Stimulated activated CD4-positive, alpha-beta T cell treated with anti-CD3 and anti-CD28 coated beads, Interleukin-1b, Interleukin-23, amount 100 ng/mL, for 48 hours (primary cell): Measurements from ENCODE around the gene RCBTB1.
"Not testable (repeated sequence)": the region's sequence is repeated elsewhere in the genome, so short reads cannot be mapped to it uniquely, and the experiment has no call there.

Experiments
- DNase-seq: peaks from one replicate; pipeline ENCODE4 v3.0.0-alpha.2; 2020

RCBTB1 gene

DNA sequence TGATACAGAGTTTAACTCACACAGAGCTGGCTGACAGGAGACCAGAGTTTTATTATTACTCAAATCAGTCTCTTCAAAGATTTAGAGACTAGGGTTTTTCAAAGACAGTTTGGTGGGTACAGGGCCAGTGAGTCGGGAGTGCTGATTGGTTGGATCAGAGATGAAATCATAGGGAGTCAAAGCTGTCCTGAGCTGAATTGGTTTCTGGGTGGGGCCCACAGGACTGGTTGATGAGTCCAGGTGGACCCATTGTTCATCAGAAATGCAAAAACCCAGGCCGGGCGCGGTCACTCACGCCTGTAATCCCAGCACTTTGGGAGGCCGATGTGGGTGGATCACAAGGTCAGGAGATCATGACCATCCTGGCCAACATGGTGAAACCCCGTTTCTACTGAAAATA, 17.3 kb upstream of the RCBTB1 start:
- DNase-seq, result not testable (repeated sequence)

- no peak for DNase-seq
Measured at GRCh38 chr13:49602005-49602404, 16.6 kb upstream of the RCBTB1 start.

GRCh38 chr13:49597043-49597641, 11.8 kb upstream of the RCBTB1 start:
- no peak for DNase-seq

GRCh38 chr13:49596221-49596620, 10.9 kb upstream of the RCBTB1 start:
- no peak for DNase-seq

- DNase-seq, result no peak
Measured at GRCh38 chr13:49594576-49594975, 9.2 kb upstream of the RCBTB1 start.

DNA sequence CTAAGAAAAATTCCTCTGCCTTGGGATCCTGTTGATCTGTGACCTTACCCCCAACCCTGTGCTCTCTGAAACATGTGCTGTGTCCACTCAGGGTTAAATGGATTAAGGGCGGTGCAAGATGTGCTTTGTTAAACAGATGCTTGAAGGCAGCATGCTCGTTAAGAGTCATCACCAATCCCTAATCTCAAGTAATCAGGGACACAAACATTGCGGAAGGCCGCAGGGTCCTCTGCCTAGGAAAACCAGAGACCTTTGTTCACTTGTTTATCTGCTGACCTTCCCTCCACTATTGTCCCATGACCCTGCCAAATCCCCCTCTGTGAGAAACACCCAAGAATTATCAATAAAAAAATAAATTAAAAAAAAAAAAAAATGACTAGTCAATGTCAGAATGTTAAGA, 8.5 kb upstream of the RCBTB1 start:
- DNase-seq, result not testable (repeated sequence)

GRCh38 chr13:49590714-49591113, 5.4 kb upstream of the RCBTB1 start:
- DNase-seq, result not testable (repeated sequence)

- no peak for DNase-seq
Measured at GRCh38 chr13:49587311-49587847, 2.0 kb upstream of the RCBTB1 start.

GRCh38 chr13:49586717-49587116, 1.4 kb upstream of the RCBTB1 start:
- DNase-seq, result no peak

DNA sequence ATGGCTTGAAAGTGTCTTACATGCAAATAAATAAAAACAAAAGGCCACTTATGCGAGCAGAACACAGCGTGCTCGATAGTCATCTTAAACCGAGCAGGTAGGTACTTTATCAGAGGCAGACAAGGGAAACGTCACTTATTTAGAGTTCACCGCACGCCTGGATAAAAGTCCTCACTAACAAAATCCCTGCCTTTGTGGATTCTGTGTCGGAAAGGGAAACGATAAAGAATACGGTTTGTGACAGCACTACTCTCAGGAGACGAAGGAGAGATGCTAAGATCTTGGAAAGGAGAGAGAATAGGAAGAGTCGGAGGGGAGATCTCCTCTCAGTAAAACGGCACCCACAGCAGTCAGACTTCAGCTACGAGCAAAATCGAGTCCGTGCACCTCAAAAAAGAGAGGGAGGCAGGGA, 581 bp downstream of the RCBTB1 start:
- DNase-seq, result no peak

DNA sequence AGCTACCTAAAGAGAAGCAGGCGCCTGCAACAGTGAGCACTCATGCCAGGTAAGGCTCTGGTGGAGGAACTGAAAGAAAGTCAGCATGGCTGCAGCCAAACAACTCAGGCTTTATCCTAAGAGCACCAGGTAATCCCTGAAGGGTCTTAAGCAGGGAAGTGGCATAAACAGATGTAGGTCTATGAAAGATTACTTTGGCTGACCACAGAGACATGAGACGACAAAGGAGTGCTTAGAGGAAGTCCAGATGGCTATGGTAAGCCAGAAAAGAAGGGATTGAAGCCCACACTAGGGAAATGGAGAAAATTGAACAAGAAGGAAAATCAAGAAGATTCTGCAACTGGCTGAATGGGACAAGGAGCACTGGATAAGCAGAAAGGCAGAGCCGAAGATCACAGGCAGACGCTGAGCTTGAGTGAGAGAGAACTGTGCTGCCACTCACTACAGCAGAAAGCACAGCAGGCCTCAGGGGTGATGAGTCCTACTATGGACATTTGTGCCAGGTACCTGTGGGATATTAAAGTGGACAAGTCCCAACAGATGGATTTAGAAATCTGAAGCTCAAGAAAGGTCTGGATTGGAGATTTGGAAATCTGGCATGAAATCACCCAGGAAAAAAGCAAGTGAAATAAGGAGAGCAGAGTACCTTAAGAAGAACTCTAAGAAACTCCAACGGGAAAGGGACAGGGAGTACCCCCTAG, 4.2 kb downstream of the RCBTB1 start:
- no peak for DNase-seq

DNA sequence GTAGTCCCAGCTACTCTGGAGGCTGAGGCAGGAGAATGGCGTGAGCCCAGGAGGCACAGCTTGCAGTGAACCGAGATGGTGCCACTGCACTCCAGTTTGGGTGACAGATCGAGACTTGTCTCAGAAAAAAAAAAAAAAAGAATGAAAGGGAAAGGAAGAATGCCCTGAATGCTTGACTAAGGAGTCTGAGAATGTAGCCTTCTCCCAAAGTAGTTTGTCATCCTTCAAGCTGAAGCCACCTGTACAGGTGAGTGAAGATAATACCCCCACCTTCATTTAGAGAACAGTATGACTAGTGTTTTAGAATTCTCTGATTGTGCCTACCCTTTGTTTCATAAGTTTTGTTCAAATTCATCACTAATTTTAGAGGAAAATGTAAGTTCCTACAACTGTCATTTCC, 5.9 kb downstream of the RCBTB1 start:
- no peak for DNase-seq

- no peak for DNase-seq
Measured at GRCh38 chr13:49571299-49572240, 13.8 kb downstream of the RCBTB1 start.

GRCh38 chr13:49569993-49570689, 15.2 kb downstream of the RCBTB1 start:
- DNase-seq, result peak; percentile 13

- no peak for DNase-seq
Measured at GRCh38 chr13:49567491-49567890, 17.9 kb downstream of the RCBTB1 start.

DNA sequence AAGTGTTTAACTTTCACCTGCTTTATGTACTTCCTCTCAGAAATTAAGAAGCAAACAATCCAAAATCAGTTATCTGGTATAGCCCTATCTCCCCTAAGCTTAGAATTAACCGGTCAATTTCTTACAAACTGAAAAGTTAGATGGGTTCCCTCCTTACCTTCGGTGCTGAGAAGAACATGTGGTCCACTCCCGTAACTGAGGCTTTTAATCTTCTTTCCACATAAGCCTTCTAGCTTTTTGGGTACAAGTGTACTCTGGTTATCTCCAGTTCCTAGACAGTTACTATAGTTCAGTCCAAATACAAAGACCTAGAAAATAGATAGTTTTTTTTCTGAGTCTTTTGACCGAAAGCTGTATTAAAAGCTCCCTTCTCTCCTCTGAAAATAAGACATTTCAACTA, 18.9 kb downstream of the RCBTB1 start:
- DNase-seq, result no peak

DNA sequence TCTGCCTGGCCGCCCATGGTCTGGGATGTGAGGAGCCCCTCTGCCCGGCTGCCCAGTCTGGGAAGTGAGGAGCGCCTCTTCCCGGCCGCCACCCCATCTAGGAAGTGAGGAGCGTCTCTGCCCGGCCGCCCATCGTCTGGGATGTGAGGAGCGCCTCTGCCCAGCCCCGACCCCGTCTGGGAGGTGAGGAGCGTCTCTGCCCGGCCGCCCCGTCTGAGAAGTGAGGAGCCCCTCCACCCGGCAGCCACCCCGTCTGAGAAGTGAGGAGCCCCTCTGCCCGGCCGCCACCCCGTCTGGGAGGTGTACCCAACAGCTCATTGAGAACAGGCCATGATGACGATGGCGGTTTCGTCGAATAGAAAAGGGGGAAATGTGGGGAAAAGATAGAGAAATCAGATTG, 19.9 kb downstream of the RCBTB1 start:
- not testable (repeated sequence) for DNase-seq

DNA sequence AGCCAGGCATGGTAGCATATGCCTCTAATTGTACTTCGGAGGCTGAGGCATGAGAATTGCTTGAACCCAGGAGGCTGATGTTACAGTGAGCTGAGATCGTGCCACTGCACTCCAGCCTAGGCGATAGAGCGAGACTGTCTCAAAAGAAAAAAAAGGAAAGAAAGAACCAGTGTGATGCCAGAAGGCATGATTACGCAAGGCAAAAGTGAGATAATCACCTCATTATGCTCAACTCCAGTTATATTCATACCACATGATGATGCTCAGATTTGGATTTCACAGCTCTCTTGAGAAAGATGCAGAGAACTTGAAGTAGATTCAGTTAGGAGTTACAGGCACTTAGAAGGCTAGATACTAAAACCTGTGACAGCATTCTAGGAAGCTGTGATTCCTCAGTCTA, 21.8 kb downstream of the RCBTB1 start:
- no peak for DNase-seq

DNA sequence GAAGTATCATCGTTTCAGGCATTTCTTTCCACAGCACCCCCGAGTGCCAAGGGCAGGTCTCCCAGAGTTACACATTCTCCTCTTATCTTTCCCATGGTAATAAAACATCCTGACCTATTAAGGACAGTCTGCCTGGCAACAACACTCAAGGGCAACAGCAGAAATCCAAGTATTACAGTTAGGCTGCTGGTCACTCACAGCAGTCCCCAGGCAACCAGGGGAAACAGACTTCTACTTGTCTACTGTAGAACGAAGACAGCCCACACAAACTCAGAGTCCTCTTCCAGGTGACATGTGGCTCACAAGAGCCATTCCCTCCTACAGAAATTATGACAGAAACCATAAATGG, 24.3 kb downstream of the RCBTB1 start:
- no peak for DNase-seq

- DNase-seq, result no peak
Measured at GRCh38 chr13:49560270-49561061, 24.9 kb downstream of the RCBTB1 start.

GRCh38 chr13:49559006-49559405, 26.4 kb downstream of the RCBTB1 start:
- no peak for DNase-seq

GRCh38 chr13:49554387-49554786, 31.0 kb downstream of the RCBTB1 start:
- no peak for DNase-seq
